Uterus (tissue), 2 donors: ENCODE measurements around the gene PROX1.

Experiments
- CTCF ChIP-seq, 4 experiments: fragments of 200-600 bp in 2 of 4; fragments of 450-650 bp in 2 of 4; sonication (generic) in 2 of 4; IDR thresholded peaks; one replicate each; pipeline ENCODE4 v1.5.1; 2016 to 2019; ENCODE audit warnings: antibody characterized with exemption in 4 of 4, mild to moderate bottlenecking in 2 of 4, moderate library complexity in 1 of 4
- POLR2A ChIP-seq, 2 donors: fragments of 450-650 bp; IDR thresholded peaks; one replicate each; pipeline ENCODE4 v1.6.1; 2016; ENCODE audit warnings: antibody characterized with exemption in 2 of 2, mild to moderate bottlenecking in 1 of 2, moderate library complexity in 1 of 2

- TF ChIP-seq CTCF (IDR thresholded peaks at IDR 0.05) (no peak), POLR2A (IDR thresholded peaks at IDR 0.05) (no peak)
Measured at GRCh38 chr1:214022229-214022791, 34.5 kb downstream of the PROX1 start.
